Measurements from ENCODE around the gene CNRIP1. TPM values are rescaled to one million over a fixed set of nuclear protein-coding genes. Genes with fewer than 3 reads are reported as not detected.

Gene CNRIP1
- total and polyA plus RNA-seq, 2 of the 4 experiments (the other 2 are of a cell fraction) = 23.3 to 32.7 TPM

GRCh38 chr2:68278169-68278568, 41.6 kb downstream of the CNRIP1 start:
- no peak overlapping the region for H4K8ac ChIP-seq (ENCODE audit: low read depth in 2 of 2, low read length in 2 of 2)
- in situ Hi-C loops (cut with MboI; ENCODE audit: low sequenced_read_pairs) (no loop called here), dilution Hi-C loops (cut with HindIII; ENCODE audit: low sequenced_read_pairs, unreplicated experiment) (no loop called here), intact Hi-C loops (cut with micrococcal nuclease) (no loop called here)
- no peak overlapping the region for H3K4me3 ChIP-seq (ENCODE audit: insufficient read depth, low read depth, low read length)
- ATAC-seq (ENCODE audit: low read depth) = no peak
- no peak overlapping the region for H2AK5ac ChIP-seq (ENCODE audit: low read depth, low read length)
- ChIA-PET CTCF (interaction anchor here (1.7 kb wide), 1 partner anchor 156 kb away, joined by 4 read pairs; no protein-coding TSS in a partner anchor), POLR2A (ENCODE audit: unreplicated experiment) (no interaction called here)
- H3K23ac ChIP-seq (ENCODE audit: low read depth, low read length) = no peak overlapping the region
- H3K9ac ChIP-seq (ENCODE audit: low read depth, low read length) = no peak overlapping the region
- no peaks in the 10 kb centered on the region for H3K9me1 ChIP-seq (ENCODE audit: insufficient read depth, low read length)
- H2AK9ac ChIP-seq (replicated peaks; ENCODE audit: low read depth, low read length, poor library complexity) = no peak overlapping the region
- no peaks in the 10 kb centered on the region for H3K9me3 ChIP-seq (ENCODE audit: control insufficient read depth, insufficient read depth, low read length)
- H4K20me1 ChIP-seq (ENCODE audit: insufficient read depth, low read length) = no peaks in the 10 kb centered on the region
- no peaks in the 10 kb centered on the region for H3K79me1 ChIP-seq (ENCODE audit: low read depth in 1 of 2, low read length in 2 of 2)
- H3K27me3 ChIP-seq (ENCODE audit: control insufficient read depth, insufficient read depth, low read length) = no peaks in the 10 kb centered on the region
- no peak overlapping the region for H3K27ac ChIP-seq (ENCODE audit: insufficient read depth, low read length)
- H2AFZ ChIP-seq (replicated peaks; ENCODE audit: low read length, poor library complexity) = no peak overlapping the region
- no peaks in the 10 kb centered on the region for H3K4me1 ChIP-seq (ENCODE audit: control insufficient read depth, insufficient read depth, low read length)
- no peak overlapping the region for H4K5ac ChIP-seq (ENCODE audit: low read depth, low read length)
- TF ChIP-seq RFX5 (IDR thresholded peaks at IDR 0.05; ENCODE audit: low read depth, low read length) = no peak
- TF ChIP-seq MAFK (IDR thresholded peaks at IDR 0.05; ENCODE audit: low read depth, low read length) = no peak
- no peak for TF ChIP-seq SMC3 (IDR thresholded peaks at IDR 0.05; ENCODE audit: low read depth, low read length)
- TF ChIP-seq RCOR1 (IDR thresholded peaks at IDR 0.05; ENCODE audit: insufficient replicate concordance, low read length) = no peak
- no peak overlapping the region for H3K18ac ChIP-seq (ENCODE audit: low read depth, low read length)
- H3K4me2 ChIP-seq (ENCODE audit: low read depth, low read length) = no peak overlapping the region
- H3K4ac ChIP-seq (ENCODE audit: low read depth, low read length) = no peak overlapping the region
- no peak overlapping the region for H2BK5ac ChIP-seq (ENCODE audit: low read depth, low read length, poor library complexity, severe bottlenecking)
- H3K14ac ChIP-seq (replicated peaks; ENCODE audit: low read depth, low read length) = no peak overlapping the region
- no peak overlapping the region for H3K56ac ChIP-seq (ENCODE audit: extremely low read depth, insufficient read depth, low read length)
- H4K91ac ChIP-seq (ENCODE audit: insufficient read depth, low read depth, low read length) = no peak overlapping the region
- no peak for DNase-seq
- H2BK15ac ChIP-seq (ENCODE audit: low read depth, low read length) = no peak overlapping the region
- no peak overlapping the region for H2BK20ac ChIP-seq (ENCODE audit: low read depth, low read length)
- no CpG with 5 or more reads among the region's 1 CpG for WGBS, 2 experiments (ENCODE audit: extremely low coverage in 2 of 2, insufficient read length in 1 of 2)
- no TSS peak for BruUV-seq (replicated peaks)
- no peaks in the 10 kb centered on the region for H3K36me3 ChIP-seq (ENCODE audit: control insufficient read depth, insufficient read depth, low read length)
- H2BK120ac ChIP-seq (ENCODE audit: low read depth, low read length) = no peak overlapping the region
